ENCODE measurements around the gene CFAP74. TPM values are rescaled to one million over a fixed set of nuclear protein-coding genes. Genes with fewer than 3 reads are reported as not detected.

The CFAP74 gene
- total RNA-seq, 1 donor from 2014 or later: 0.12 TPM

- H3K4me3 Mint-ChIP-seq: no peak overlapping the region
- peaks cover 10% of the 10 kb centered on the region for H3K27me3 Mint-ChIP-seq (ENCODE audit: low read depth)
- no peak for TF ChIP-seq CTCF (conservative IDR thresholded peaks at IDR 0.05)
Observed at GRCh38 chr1:1956101-1956500, 47.5 kb downstream of the CFAP74 start.

GRCh38 chr1:1955621-1956094, 47.9 kb downstream of the CFAP74 start:
- no peaks in the 10 kb centered on the region for H3K4me1 Mint-ChIP-seq
- H3K4me3 Mint-ChIP-seq: no peak overlapping the region
- no peaks in the 10 kb centered on the region for H3K9me3 Mint-ChIP-seq
- TF ChIP-seq CTCF (conservative IDR thresholded peaks at IDR 0.05): no peak
- no peak for DNase-seq (ENCODE audit: low read depth, low spot score)
- H3K27ac Mint-ChIP-seq (ENCODE audit: unreplicated experiment): no peak overlapping the region
- peaks cover 6% of the 10 kb centered on the region for H3K27me3 Mint-ChIP-seq (ENCODE audit: low read depth)
- H3K36me3 Mint-ChIP-seq (ENCODE audit: low read depth): no peaks in the 10 kb centered on the region

More at GRCh38 chr1:1956101-1956500, 47.5 kb downstream of the CFAP74 start:
- Mint-ChIP-seq H3K4me1 (no peaks in the 10 kb centered on the region), H3K27ac (ENCODE audit: unreplicated experiment) (no peak overlapping the region), H3K9me3 (no peaks in the 10 kb centered on the region), H3K36me3 (ENCODE audit: low read depth) (no peaks in the 10 kb centered on the region)
- DNase-seq (ENCODE audit: low read depth, low spot score): no peak

DNA sequence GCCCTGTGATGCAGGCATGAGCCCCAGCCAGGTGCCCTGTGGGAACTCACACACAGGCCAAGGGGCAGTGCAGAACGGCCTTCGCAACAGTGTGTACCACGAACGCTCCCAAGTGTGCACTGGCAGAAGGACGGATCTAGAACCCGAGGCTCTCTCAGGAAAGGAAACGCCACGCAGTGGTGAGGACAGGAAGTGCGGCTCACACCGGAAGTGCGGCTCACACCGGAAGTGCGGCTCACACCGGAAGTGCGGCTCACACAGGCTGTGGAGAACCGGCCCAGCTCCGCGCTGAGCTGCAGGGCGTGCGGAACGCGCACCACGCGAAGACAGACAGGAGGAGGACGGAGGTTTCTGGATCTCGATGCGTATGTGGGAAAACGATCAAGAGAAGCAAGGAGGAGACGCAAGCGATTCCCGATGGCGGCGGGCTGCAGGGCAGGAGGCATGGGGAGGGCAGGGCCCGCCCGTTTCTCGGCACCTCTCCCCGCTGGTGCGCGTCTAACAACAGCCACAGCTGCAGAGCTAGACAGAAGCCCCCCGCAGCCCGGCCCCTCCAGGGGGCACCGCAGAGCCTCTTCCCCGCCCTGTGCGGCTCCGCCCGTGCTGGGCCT, 48.6 kb downstream of the CFAP74 start:
- Mint-ChIP-seq H3K4me1 (no peaks in the 10 kb centered on the region), H3K36me3 (ENCODE audit: low read depth) (no peaks in the 10 kb centered on the region)
- TF ChIP-seq CTCF (conservative IDR thresholded peaks at IDR 0.05): peak; percentile 36

GRCh38 chr1:1954015-1954414, 49.6 kb downstream of the CFAP74 start:
- DNase-seq (ENCODE audit: low read depth, low spot score): no peak
- Mint-ChIP-seq H3K27me3 (ENCODE audit: low read depth) (peaks cover 5% of the 10 kb centered on the region), H3K27ac (ENCODE audit: unreplicated experiment) (no peak overlapping the region), H3K4me1 (no peaks in the 10 kb centered on the region), H3K4me3 (no peak overlapping the region), H3K36me3 (ENCODE audit: low read depth) (no peaks in the 10 kb centered on the region), H3K9me3 (no peaks in the 10 kb centered on the region)
- TF ChIP-seq CTCF (conservative IDR thresholded peaks at IDR 0.05): no peak

More for the DNA sequence above, 48.6 kb downstream of the CFAP74 start:
- no peaks in the 10 kb centered on the region for H3K9me3 Mint-ChIP-seq
- no peak for DNase-seq (ENCODE audit: low read depth, low spot score)
- H3K27me3 Mint-ChIP-seq (ENCODE audit: low read depth): no peaks in the 10 kb centered on the region
- no peak overlapping the region for H3K4me3 Mint-ChIP-seq
- no peak overlapping the region for H3K27ac Mint-ChIP-seq (ENCODE audit: unreplicated experiment)

GRCh38 chr1:1950940-1951339, 52.6 kb downstream of the CFAP74 start:
- no peak overlapping the region for H3K4me3 Mint-ChIP-seq
- no peak for TF ChIP-seq CTCF (conservative IDR thresholded peaks at IDR 0.05)
- no peaks in the 10 kb centered on the region for H3K9me3 Mint-ChIP-seq
- H3K36me3 Mint-ChIP-seq (ENCODE audit: low read depth): no peaks in the 10 kb centered on the region
- H3K27ac Mint-ChIP-seq (ENCODE audit: unreplicated experiment): no peak overlapping the region
- no peak for DNase-seq (ENCODE audit: low read depth, low spot score)
- H3K27me3 Mint-ChIP-seq (ENCODE audit: low read depth): peaks cover 7% of the 10 kb centered on the region
- H3K4me1 Mint-ChIP-seq: no peaks in the 10 kb centered on the region
